ENCODE measurements around the gene RBM20.

GRCh38 chr10:110632591-110633215 is 11.4 kb upstream of the RBM20 start:
- TF ChIP-seq ZNF274 (IDR thresholded peaks at IDR 0.05; ENCODE audit: low read depth, low read length) (no peak), YY1 (IDR thresholded peaks at IDR 0.05; ENCODE audit: insufficient read depth, insufficient read length) (no peak), SUZ12 (IDR thresholded peaks at IDR 0.05; ENCODE audit: extremely low read depth, insufficient read depth, insufficient read length) (no peak)

Data from NT2/D1 (cell line).